AG04450 (cell line): ENCODE measurements around the gene IKZF1. TPM values are rescaled to one million over a fixed set of nuclear protein-coding genes. Genes with fewer than 3 reads are reported as not detected.

ENCODE experiments used
- CTCF ChIA-PET: fragments of 300-600, 350-600 bp; formaldehyde crosslinking; extraction: SDS; loops from one replicate; lab custom pipeline; 2022; ENCODE audit warnings: antibody characterized with exemption, inconsistent platforms; lab: Charles Lee
- POLR2A ChIA-PET: fragments of 350-600 bp; formaldehyde crosslinking; extraction: SDS; loops from one replicate; lab custom pipeline; 2021; ENCODE audit warnings: antibody characterized with exemption, inconsistent platforms; lab: Yijun Ruan, JAX
- DNase-seq: peaks from one replicate; pipeline ENCODE4 v3.0.0-alpha.2; 2011; ENCODE audit warnings: low read depth, low spot score
- H3K27ac ChIP-seq: one replicate; pipeline ENCODE4 v1.5.1; 2012; ENCODE audit warnings: low read depth, low read length, control low read depth
- H3K27me3 ChIP-seq: one replicate; pipeline ENCODE4 v1.6.0; 2012; ENCODE audit warnings: low read length; ENCODE audit not compliant: control insufficient read depth, insufficient read depth
- H3K4me3 ChIP-seq: 2 replicates; pipeline ENCODE4 v1.5.1; 2011; ENCODE audit warnings: mild to moderate bottlenecking, low read depth, low read length, control low read depth
- H3K9me3 ChIP-seq: 2 replicates; pipeline ENCODE4 v1.5.1; 2012; ENCODE audit warnings: low read length; ENCODE audit not compliant: control insufficient read depth, insufficient read depth
- CTCF ChIP-seq: IDR thresholded peaks from 2 replicates; pipeline ENCODE4 v1.5.1; 2011; ENCODE audit warnings: low read depth, low read length, control low read depth, inconsistent platforms
- polyA plus RNA-seq: library from polyadenylated mRNA; depleted of rRNA; stranded (reverse); fragments of >200 nt; gene quantifications from 2 replicates; pipeline ENCODE4 v1.2.3, GENCODE V29; 2011

Gene IKZF1
- polyA plus RNA-seq, 1 experiment = not detected

DNA sequence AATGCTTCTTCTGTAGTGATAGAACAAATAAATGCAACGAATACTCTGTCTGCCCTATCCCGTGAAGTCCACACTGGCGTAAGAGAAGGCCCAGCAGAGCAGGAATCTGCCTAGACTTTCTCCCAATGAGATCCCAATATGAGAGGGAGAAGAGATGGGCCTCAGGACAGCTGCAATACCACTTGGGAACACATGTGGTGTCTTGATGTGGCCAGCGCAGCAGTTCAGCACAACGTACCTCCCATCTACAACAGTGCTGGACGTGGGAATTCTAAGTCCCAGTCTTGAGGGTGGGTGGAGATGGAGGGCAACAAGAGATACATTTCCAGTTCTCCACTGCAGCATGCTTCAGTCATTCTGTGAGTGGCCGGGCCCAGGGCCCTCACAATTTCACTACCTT is 99.9 kb downstream of the IKZF1 start:
- no peak for DNase-seq
- no peak for TF ChIP-seq CTCF
- Histone ChIP-seq H3K27me3 (peaks cover 11% of the 10 kb centered on the region), H3K9me3 (no peaks in the 10 kb centered on the region; the same call in 1 of the 2 replicates), H3K4me3 (no peak overlapping the region), H3K27ac (no peak overlapping the region)
- ChIA-PET POLR2A (no interaction called here), CTCF (no interaction called here)

- Histone ChIP-seq H3K4me3 (no peak overlapping the region), H3K27ac (no peak overlapping the region), H3K27me3 (peaks cover 5% of the 10 kb centered on the region), H3K9me3 (no peaks in the 10 kb centered on the region; the same call in 1 of the 2 replicates)
- no peak for TF ChIP-seq CTCF
- ChIA-PET CTCF (no interaction called here), POLR2A (no interaction called here)
- DNase-seq = no peak
Measured at GRCh38 chr7:50405221-50405620, 100.7 kb downstream of the IKZF1 start.

GRCh38 chr7:50406935-50407334 is 102.4 kb downstream of the IKZF1 start:
- H3K4me3 ChIP-seq = no peak overlapping the region
- H3K27me3 ChIP-seq = no peaks in the 10 kb centered on the region
- POLR2A ChIA-PET = no interaction called here
- H3K9me3 ChIP-seq = no peaks in the 10 kb centered on the region
- DNase-seq = no peak
- H3K27ac ChIP-seq = no peak overlapping the region
- CTCF ChIA-PET = interaction anchor here (0.6 to 0.9 kb wide), 2 partner anchors 11 to 755 kb away, joined by 3 to 4 read pairs; no protein-coding TSS in a partner anchor
- TF ChIP-seq CTCF = no peak

DNA sequence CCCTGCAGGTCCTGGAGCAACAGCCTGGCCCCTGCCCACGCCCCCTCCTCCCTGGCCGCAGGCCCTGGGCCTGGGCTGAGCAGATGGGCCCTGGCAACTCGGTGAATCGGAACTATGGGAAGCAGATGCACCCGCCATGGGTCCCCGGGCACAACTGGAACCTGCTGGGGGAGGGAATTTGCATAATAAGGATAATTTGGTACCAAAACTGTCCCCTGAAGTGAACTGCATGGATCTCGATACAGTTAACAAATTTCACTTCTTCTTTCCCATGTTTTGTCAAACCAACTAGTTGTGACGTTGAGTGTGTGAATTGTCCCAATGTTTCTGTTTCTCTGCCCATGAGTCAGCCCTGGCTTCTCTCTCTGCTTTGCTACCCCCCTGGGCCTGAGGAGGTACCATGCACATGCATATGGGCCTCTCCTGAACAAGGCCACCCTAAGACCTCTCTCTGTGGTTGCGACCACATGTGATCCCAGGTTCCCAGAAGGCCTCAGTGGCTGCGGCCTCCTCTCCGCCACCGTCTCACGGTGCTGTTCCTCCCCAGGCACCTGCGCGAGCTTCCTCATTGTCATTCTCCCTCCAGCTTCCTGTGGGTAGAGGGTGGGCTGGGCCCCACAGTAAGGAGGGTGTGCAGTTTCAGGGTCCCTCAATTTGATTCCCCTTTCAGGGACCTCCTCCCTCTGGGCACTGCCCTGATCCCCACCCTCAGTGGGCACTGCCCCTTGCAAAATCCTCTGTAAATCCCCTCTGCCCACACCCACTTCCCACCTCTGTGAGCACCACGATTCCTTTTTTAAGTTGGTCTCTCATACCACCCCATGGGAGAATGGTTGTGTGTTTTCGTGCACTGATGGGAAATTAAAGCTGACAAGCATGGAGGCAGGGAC is 105.6 kb downstream of the IKZF1 start:
- no peak overlapping the region for H3K4me3 ChIP-seq
- no peak for DNase-seq
- H3K9me3 ChIP-seq = no peaks in the 10 kb centered on the region; the same call in 1 of the 2 replicates
- no peak overlapping the region for H3K27ac ChIP-seq
- no peaks in the 10 kb centered on the region for H3K27me3 ChIP-seq
- ChIA-PET POLR2A (no interaction called here), CTCF (no interaction called here)
- TF ChIP-seq CTCF = no peak

DNA sequence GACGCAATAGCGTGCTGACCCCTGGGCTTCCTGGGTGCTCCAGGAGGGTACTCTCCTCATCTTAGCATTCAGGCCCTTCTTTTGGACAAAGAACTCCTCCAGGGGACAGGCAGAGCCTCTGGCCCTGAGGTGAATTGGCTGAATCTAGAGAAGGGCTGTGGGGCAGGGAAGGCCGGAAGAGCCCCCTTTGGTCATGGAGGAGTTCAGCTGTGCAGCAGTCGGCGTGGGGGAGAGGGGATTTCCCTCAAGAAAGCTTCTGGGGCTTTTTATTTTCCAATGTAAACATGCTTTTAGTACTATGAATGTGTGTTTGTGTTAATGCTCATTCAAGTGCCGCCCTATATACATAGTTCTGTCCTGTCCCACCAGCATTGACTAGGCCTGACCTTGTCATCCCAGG is 106.8 kb downstream of the IKZF1 start:
- Histone ChIP-seq H3K27me3 (peaks cover 2% of the 10 kb centered on the region), H3K27ac (no peak overlapping the region), H3K4me3 (no peak overlapping the region), H3K9me3 (no peaks in the 10 kb centered on the region; the same call in 1 of the 2 replicates)
- DNase-seq = no peak
- ChIA-PET CTCF (no interaction called here), POLR2A (no interaction called here)
- TF ChIP-seq CTCF = no peak
